T-helper 1 cell treated with Interleukin-12 subunit alpha and Interleukin-12 subunit beta and Interleukin-4 antibody, amounts not matched to agents 30 μg/mL and 1 μg/mL, for 36 hours (primary cell): ENCODE measurements around the gene ELL2.
"Not testable (repeated sequence)": the region's sequence is repeated elsewhere in the genome, so short reads cannot be mapped to it uniquely, and the experiment has no call there.

Experiments used
- H3K27ac Mint-ChIP-seq: one replicate; pipeline ENCODE4 v1.8.0; 2021; ENCODE audit warnings: mild to moderate bottlenecking, mixed read lengths
- H3K27me3 Mint-ChIP-seq: one replicate; pipeline ENCODE4 v1.8.0; 2021; ENCODE audit warnings: low read depth, mixed read lengths
- H3K36me3 Mint-ChIP-seq: one replicate; pipeline ENCODE4 v1.8.0; 2021; ENCODE audit warnings: low read depth, mixed read lengths
- H3K4me1 Mint-ChIP-seq: one replicate; pipeline ENCODE4 v1.8.0; 2021; ENCODE audit warnings: low read depth, mixed read lengths
- H3K4me3 Mint-ChIP-seq: one replicate; pipeline ENCODE4 v1.8.0; 2021; ENCODE audit warnings: mild to moderate bottlenecking, moderate library complexity, mixed read lengths
- H3K9me3 Mint-ChIP-seq: one replicate; pipeline ENCODE4 v1.8.0; 2021; ENCODE audit warnings: mixed read lengths

Gene ELL2

GRCh38 chr5:95907067-95907705 lies 54.5 kb downstream of the ELL2 start:
- Mint-ChIP-seq H3K4me1 (peaks cover 24% of the 10 kb centered on the region), H3K27ac (no peak overlapping the region), H3K36me3 (peaks cover 28% of the 10 kb centered on the region), H3K27me3 (no peaks in the 10 kb centered on the region), H3K9me3 (no peaks in the 10 kb centered on the region), H3K4me3 (no peak overlapping the region)

- H3K27me3 Mint-ChIP-seq, H3K4me3 Mint-ChIP-seq, H3K27ac Mint-ChIP-seq, H3K9me3 Mint-ChIP-seq: not testable (repeated sequence)
- H3K36me3 Mint-ChIP-seq = peaks cover 24% of the 10 kb centered on the region
- peaks cover 23% of the 10 kb centered on the region for H3K4me1 Mint-ChIP-seq
Measured at GRCh38 chr5:95906398-95906797, 55.3 kb downstream of the ELL2 start.

- peaks cover 21% of the 10 kb centered on the region for H3K4me1 Mint-ChIP-seq
- no peak overlapping the region for H3K27ac Mint-ChIP-seq
- H3K27me3 Mint-ChIP-seq = no peaks in the 10 kb centered on the region
- no peaks in the 10 kb centered on the region for H3K9me3 Mint-ChIP-seq
- no peak overlapping the region for H3K4me3 Mint-ChIP-seq
- H3K36me3 Mint-ChIP-seq = peaks cover 22% of the 10 kb centered on the region
Measured at GRCh38 chr5:95904827-95905226, 56.8 kb downstream of the ELL2 start.

- Mint-ChIP-seq H3K27me3 (no peaks in the 10 kb centered on the region), H3K9me3 (no peaks in the 10 kb centered on the region), H3K27ac (no peak overlapping the region), H3K4me1 (peaks cover 18% of the 10 kb centered on the region), H3K4me3 (no peak overlapping the region), H3K36me3 (peaks cover 24% of the 10 kb centered on the region)
Measured at GRCh38 chr5:95903838-95904237, 57.8 kb downstream of the ELL2 start.

- Mint-ChIP-seq H3K4me1 (peaks cover 12% of the 10 kb centered on the region), H3K27ac (no peak overlapping the region), H3K4me3 (no peak overlapping the region), H3K27me3 (no peaks in the 10 kb centered on the region), H3K36me3 (peaks cover 34% of the 10 kb centered on the region), H3K9me3 (no peaks in the 10 kb centered on the region)
Measured at GRCh38 chr5:95901676-95902627, 59.7 kb downstream of the ELL2 start.

GRCh38 chr5:95900383-95900958 lies 61.2 kb downstream of the ELL2 start:
- peaks cover 38% of the 10 kb centered on the region for H3K36me3 Mint-ChIP-seq

GRCh38 chr5:95899829-95900228 lies 61.8 kb downstream of the ELL2 start:
- Mint-ChIP-seq H3K36me3 (peaks cover 42% of the 10 kb centered on the region), H3K27ac (no peak overlapping the region), H3K9me3 (no peaks in the 10 kb centered on the region), H3K4me1 (peaks cover 19% of the 10 kb centered on the region), H3K27me3 (no peaks in the 10 kb centered on the region), H3K4me3 (no peak overlapping the region)

More at GRCh38 chr5:95900383-95900958, 61.2 kb downstream of the ELL2 start:
- no peaks in the 10 kb centered on the region for H3K27me3 Mint-ChIP-seq
- peaks cover 15% of the 10 kb centered on the region for H3K4me1 Mint-ChIP-seq
- H3K27ac Mint-ChIP-seq = no peak overlapping the region
- no peaks in the 10 kb centered on the region for H3K9me3 Mint-ChIP-seq
- no peak overlapping the region for H3K4me3 Mint-ChIP-seq

GRCh38 chr5:95899006-95899405 lies 62.6 kb downstream of the ELL2 start:
- peaks cover 40% of the 10 kb centered on the region for H3K36me3 Mint-ChIP-seq
- peaks cover 20% of the 10 kb centered on the region for H3K4me1 Mint-ChIP-seq
- H3K9me3 Mint-ChIP-seq = no peaks in the 10 kb centered on the region
- no peaks in the 10 kb centered on the region for H3K27me3 Mint-ChIP-seq
- H3K27ac Mint-ChIP-seq = no peak overlapping the region
- no peak overlapping the region for H3K4me3 Mint-ChIP-seq

GRCh38 chr5:95895771-95896170 lies 65.9 kb downstream of the ELL2 start:
- no peaks in the 10 kb centered on the region for H3K27me3 Mint-ChIP-seq
- no peak overlapping the region for H3K27ac Mint-ChIP-seq
- no peak overlapping the region for H3K4me3 Mint-ChIP-seq
- H3K9me3 Mint-ChIP-seq = no peaks in the 10 kb centered on the region
- peaks cover 12% of the 10 kb centered on the region for H3K4me1 Mint-ChIP-seq
- peaks cover 34% of the 10 kb centered on the region for H3K36me3 Mint-ChIP-seq

GRCh38 chr5:95895251-95895650 lies 66.4 kb downstream of the ELL2 start:
- Mint-ChIP-seq H3K27me3 (no peaks in the 10 kb centered on the region), H3K9me3 (no peaks in the 10 kb centered on the region), H3K4me3 (no peak overlapping the region), H3K27ac (no peak overlapping the region), H3K4me1 (peaks cover 12% of the 10 kb centered on the region), H3K36me3 (peaks cover 39% of the 10 kb centered on the region)

- Mint-ChIP-seq H3K4me1 (peaks cover 20% of the 10 kb centered on the region), H3K27ac (no peak overlapping the region), H3K9me3 (no peaks in the 10 kb centered on the region), H3K4me3 (no peak overlapping the region), H3K36me3 (peaks cover 47% of the 10 kb centered on the region), H3K27me3 (no peaks in the 10 kb centered on the region)
Measured at GRCh38 chr5:95892784-95893354, 68.8 kb downstream of the ELL2 start.

- Mint-ChIP-seq H3K27ac (no peak overlapping the region), H3K27me3 (no peaks in the 10 kb centered on the region), H3K9me3 (no peaks in the 10 kb centered on the region), H3K4me3 (no peak overlapping the region), H3K4me1 (peaks cover 18% of the 10 kb centered on the region), H3K36me3 (peaks cover 46% of the 10 kb centered on the region)
Measured at GRCh38 chr5:95891499-95891898, 70.2 kb downstream of the ELL2 start.

GRCh38 chr5:95889076-95889475 lies 72.6 kb downstream of the ELL2 start:
- Mint-ChIP-seq H3K4me3 (no peak overlapping the region), H3K9me3 (no peaks in the 10 kb centered on the region), H3K36me3 (peaks cover 40% of the 10 kb centered on the region), H3K27me3 (no peaks in the 10 kb centered on the region), H3K4me1 (peaks cover 14% of the 10 kb centered on the region), H3K27ac (no peak overlapping the region)

GRCh38 chr5:95887977-95888376 lies 73.7 kb downstream of the ELL2 start:
- H3K9me3 Mint-ChIP-seq = no peaks in the 10 kb centered on the region
- H3K36me3 Mint-ChIP-seq = peaks cover 40% of the 10 kb centered on the region
- H3K4me3 Mint-ChIP-seq = no peak overlapping the region
- no peaks in the 10 kb centered on the region for H3K27me3 Mint-ChIP-seq
- H3K4me1 Mint-ChIP-seq = peaks cover 14% of the 10 kb centered on the region
- H3K27ac Mint-ChIP-seq = no peak overlapping the region
